ENCODE data around the gene LRRC1.

LRRC1 gene

DNA sequence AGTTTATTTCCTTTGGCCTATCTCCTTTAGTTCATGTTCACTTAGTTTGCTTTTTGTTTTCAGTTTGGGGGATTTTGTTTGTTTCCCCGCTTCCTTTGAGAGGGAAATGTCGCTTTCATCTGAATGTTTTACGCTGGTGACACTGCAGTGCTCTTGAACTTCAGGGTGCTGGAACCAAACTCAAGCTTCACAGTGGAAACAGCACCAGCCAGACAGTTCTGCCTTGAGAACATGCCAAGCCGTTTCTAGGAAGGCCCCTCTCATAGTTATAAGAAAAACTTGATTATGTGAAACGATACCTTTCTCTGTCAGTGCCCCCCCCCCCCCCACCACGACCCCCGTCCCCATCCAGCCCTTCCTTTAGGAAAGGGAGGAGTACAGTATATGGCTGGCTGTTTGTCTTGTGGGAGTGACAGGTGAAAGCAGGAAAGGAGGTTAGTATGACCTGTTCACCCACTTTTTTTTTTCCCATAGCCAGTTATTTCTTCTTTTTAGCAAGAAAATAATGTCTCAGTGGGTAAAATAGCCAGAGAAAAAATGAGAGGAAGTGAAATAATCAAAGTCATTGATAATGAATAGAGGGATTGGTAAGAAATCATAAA lies 130.1 kb downstream of the LRRC1 start:
- DNase-seq (ENCODE audit: low read depth in 2 of 2), result no peak

GRCh38 chr6:53925891-53926290 lies 131.1 kb downstream of the LRRC1 start:
- DNase-seq (ENCODE audit: low read depth in 2 of 2), result no peak

- no peak for DNase-seq (ENCODE audit: low read depth in 2 of 2)
Observed at GRCh38 chr6:53926505-53926904, 131.7 kb downstream of the LRRC1 start.

DNA sequence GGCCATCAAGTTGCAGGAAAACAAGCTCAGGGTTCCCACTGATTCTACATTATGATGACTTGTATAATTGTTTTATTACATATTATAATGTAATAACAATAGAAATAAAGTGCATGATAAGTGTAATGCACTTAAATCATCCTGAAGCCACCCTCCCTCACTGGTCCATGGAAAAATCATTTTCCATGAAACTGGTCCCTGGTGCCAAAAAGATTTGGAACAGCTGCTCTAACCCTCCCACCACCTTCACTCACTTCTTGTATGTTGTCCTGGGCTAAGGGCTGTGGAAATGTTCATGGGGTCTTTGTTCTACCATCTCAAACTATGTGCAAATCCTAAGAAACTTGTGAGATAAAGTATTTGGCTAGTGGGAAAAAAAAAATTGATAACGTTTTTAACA lies 133.8 kb downstream of the LRRC1 start:
- DNase-seq (ENCODE audit: low read depth in 2 of 2), result no peak

DNA sequence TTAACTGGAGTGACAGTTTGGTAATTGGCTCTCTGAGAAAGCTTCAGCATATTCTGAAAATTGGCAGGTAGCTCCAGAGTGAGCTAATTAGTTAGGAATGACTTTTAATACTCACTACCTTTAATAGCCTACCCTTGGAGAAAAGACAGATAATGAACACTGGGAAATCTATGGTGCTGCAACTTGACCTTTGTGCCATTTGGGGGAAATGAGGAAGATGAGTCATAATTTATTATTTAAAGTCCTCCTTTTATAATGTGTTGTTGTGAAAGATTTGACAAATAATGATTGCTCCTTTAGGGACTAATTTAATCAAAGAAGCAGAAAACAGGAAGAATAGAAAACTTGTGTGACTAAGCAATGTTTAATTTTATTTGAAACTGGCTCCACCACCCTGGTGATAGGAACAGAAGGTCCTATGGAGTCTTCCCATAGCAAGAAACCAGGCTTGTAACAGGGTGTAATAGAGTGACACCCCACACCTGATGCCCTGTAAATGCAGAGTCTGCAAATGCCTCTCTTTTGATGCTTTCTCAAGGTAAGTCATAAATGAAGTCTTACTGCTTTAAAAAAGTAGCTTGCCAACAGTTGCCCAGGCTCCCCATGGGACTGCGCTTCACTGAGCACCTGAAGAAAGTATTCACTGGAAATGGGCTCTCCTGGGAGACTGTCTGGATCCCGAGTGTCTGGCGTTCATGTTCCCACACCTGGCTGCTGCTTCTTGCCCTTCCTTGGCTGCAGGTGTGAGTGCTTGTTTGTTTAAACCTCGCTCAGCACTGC lies 134.4 kb downstream of the LRRC1 start:
- no peak for DNase-seq (ENCODE audit: low read depth in 2 of 2)

GRCh38 chr6:53929821-53930120 lies 135.0 kb downstream of the LRRC1 start:
- DNase-seq (ENCODE audit: low read depth in 2 of 2), result no peak

DNA sequence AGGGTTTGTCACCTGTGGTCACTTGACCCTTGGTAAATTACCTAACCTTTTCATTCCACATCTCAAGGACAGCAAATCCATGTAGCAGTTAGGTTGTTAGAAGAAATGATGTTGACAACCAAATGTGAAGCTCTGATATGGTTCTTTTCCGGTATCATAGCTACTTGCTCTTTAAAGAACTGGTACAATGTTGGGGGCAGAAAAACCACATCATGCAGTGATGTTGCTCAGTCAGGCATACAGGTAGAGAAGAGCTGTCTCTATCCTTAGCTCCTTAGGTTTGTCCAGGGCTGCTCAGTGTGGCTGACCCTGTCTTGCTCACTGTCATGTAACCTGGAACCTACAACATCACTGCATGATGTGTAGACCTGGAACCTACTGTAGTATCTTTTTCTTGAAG lies 135.5 kb downstream of the LRRC1 start:
- no peak for DNase-seq (ENCODE audit: low read depth in 2 of 2)

- DNase-seq (ENCODE audit: low read depth in 2 of 2), result no peak
Observed at GRCh38 chr6:53931086-53931485, 136.3 kb downstream of the LRRC1 start.

DNA sequence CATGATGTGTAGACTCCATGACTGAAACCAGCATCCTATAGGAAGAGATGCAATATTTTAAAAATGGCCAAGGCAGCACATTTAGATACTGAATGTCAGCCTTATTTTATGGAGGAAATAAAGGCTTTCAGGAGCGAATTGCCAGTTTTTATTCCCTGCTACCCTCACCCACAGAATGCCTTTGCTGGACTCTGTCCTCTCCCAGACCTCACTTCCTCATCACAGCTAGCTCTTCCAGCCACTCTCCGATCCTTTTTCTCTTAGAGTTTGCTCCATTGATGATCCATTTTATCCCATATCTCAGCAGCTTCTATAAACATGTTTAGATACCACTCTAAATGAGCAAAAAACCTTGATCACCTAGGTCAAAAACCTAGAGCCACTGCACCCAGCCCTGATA lies 137.7 kb downstream of the LRRC1 start:
- no peak for DNase-seq (ENCODE audit: low read depth in 2 of 2)

- DNase-seq (ENCODE audit: low read depth in 2 of 2), result no peak
Observed at GRCh38 chr6:53934023-53934422, 139.2 kb downstream of the LRRC1 start.

DNA sequence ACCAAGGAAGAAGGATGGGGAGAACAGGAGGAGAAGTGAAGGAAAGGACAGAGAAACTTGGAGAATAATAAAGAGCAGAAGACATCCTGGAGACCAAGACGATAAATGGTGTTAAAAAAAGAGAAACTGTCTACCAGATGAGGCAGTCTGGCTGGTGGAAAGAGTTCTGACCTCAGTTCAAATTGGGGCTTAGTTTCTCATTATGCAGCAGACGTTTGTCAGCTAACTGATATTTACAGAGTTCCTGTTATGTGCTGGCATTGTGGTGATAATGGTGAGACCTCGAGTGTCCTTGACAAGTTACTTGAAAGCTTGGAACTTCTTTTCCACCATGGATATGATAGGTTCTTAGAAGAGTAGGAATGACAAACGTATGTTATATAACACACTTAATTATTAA lies 142.7 kb downstream of the LRRC1 start:
- DNase-seq (ENCODE audit: low read depth in 2 of 2), result no peak

DNA sequence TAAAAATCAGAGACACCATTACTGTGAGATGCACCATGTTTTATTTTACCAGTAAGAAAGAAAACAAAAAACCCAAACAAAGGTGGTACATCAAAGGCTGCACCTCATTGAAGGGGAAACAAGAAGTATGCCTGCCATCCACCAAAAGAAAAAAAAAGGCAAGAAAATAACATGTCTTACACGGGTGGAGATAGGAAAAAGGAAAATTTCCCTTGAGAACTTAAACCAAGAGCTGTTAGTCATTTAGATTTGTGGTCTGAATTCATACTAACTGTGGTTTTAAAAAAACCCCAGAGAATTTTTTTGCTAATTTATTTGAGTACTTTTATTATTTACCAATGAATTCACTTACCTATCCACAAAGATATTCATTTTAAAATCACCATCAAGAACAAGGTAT lies 144.0 kb downstream of the LRRC1 start:
- DNase-seq (ENCODE audit: low read depth in 2 of 2), result no peak

DNA sequence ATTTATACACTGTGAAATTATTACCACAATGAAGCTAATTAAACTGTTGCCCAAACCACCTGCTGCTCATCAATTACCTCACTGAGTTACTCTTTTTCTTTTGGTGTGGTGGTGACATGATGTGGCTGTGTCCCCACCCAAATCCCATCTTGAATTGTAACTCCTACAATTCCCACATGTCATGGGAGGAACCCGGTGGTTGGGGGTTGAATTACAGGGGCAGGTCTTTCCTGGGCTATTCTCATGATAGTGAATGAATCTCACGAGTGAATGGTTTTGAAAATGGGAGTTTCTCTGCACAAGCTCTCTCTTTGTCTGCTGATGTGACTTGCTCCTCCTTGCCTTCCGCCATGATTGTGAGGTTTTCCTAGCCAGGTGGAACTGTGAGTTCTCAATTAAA lies 145.0 kb downstream of the LRRC1 start:
- no peak for DNase-seq (ENCODE audit: low read depth in 2 of 2)

DNA sequence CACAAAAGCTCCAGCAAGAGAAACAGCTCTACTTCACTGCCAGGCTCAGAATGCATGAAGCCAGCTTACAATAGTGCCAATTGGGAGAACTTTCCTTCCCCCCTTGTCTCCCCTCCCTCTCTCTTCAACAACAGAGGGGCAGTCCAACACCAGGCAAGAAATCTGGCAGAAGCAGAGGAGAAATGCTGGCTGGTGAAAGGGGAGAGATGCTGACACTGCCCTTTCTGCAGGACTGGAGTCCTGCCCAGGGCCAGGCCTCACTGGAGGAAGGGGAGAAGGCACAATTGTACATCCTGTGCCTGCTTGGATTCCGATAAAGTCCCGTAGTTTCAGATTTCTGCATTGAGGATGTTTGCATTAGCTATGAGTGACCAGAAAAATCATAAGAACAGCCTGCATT lies 148.6 kb downstream of the LRRC1 start:
- no peak for DNase-seq (ENCODE audit: low read depth in 2 of 2)

- no peak for DNase-seq (ENCODE audit: low read depth in 2 of 2)
Observed at GRCh38 chr6:53944091-53944490, 149.3 kb downstream of the LRRC1 start.

DNA sequence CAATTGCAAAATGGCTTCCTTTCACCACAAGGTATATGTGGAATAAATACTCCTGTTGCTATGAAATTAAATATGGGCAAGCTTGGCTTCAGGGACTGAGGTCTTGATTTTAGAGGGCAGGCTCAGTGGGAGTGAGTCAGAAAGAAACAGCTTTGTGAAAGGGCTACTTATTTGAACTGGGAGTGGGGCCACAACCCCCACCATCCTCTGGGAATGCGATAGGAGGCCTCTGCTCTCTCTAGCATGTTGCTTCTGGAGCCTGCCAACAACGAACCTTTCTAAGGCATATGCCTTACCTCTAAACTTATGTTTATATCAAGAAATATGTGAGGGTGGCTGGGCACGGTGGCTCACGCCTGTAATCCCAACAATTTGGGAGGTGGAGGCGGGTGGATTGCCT lies 149.7 kb downstream of the LRRC1 start:
- no peak for DNase-seq (ENCODE audit: low read depth in 2 of 2)

DNA sequence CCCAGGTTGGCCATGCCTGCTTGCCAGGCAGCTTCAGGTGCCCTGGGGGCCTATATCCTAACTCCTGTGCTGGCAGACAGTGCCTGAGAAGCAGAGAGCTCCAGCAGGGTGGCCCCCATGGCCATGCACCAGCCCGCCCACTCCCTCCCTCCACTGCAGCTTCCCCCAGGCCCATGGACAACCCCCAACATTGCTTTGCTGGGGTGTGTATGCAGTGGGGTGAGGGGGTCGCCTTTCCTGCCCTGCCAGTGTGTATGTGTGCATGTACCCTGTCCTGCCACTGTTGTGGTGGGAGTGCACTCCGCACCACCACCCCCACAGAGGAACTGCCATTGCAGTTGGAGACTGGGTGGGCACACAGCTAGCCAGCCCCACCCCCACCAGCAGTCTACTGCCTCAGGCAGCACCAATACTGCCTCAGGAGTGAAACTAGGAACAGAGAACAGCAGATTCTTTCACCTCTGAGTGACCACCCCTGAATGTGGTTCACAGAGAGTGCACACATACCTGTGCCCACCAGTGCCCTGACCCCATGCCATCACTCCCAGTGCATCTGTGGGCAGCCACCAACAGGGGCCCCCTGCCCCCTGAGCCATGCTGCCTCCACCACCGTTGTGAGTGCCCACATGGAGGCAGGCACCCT lies 151.1 kb downstream of the LRRC1 start:
- DNase-seq (ENCODE audit: low read depth in 2 of 2), result no peak

- DNase-seq (ENCODE audit: low read depth in 2 of 2), result no peak
Observed at GRCh38 chr6:53947780-53948179, 153.0 kb downstream of the LRRC1 start.

GRCh38 chr6:53951383-53951782 lies 156.6 kb downstream of the LRRC1 start:
- no peak for DNase-seq (ENCODE audit: low read depth in 2 of 2)

GRCh38 chr6:53956068-53956711 lies 161.4 kb downstream of the LRRC1 start:
- DNase-seq (ENCODE audit: low read depth in 2 of 2), result peak; percentile 36 to 43

DNA sequence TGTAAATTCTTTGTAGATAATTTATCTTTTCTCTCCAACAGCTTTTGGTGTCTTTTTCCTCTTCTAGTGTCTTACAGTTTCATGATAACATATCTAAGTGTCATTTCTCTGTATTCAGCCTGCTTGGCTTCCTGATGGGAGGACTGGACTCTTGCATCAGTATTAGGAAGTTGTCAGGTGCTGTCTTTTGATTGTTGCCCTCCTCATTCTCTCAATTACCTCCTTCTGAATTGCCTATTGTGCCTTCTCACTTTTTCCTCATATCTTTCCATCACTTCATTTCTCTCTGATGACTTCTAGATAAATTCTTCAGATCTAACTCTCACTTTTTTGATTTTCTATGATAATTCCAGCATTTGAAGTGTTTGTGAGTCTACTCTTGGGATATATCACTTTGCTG lies 162.0 kb downstream of the LRRC1 start:
- DNase-seq (ENCODE audit: low read depth in 2 of 2), result no peak

GRCh38 chr6:53959717-53960116 lies 164.9 kb downstream of the LRRC1 start:
- DNase-seq (ENCODE audit: low read depth in 2 of 2), result no peak

GRCh38 chr6:53960311-53960710 lies 165.5 kb downstream of the LRRC1 start:
- DNase-seq (ENCODE audit: low read depth in 2 of 2), result no peak
